ENCODE results near the gene CALML6.
"Not testable (repeated sequence)": the region's sequence is repeated elsewhere in the genome, so short reads cannot be mapped to it uniquely, and the experiment has no call there.

Gene CALML6

DNA sequence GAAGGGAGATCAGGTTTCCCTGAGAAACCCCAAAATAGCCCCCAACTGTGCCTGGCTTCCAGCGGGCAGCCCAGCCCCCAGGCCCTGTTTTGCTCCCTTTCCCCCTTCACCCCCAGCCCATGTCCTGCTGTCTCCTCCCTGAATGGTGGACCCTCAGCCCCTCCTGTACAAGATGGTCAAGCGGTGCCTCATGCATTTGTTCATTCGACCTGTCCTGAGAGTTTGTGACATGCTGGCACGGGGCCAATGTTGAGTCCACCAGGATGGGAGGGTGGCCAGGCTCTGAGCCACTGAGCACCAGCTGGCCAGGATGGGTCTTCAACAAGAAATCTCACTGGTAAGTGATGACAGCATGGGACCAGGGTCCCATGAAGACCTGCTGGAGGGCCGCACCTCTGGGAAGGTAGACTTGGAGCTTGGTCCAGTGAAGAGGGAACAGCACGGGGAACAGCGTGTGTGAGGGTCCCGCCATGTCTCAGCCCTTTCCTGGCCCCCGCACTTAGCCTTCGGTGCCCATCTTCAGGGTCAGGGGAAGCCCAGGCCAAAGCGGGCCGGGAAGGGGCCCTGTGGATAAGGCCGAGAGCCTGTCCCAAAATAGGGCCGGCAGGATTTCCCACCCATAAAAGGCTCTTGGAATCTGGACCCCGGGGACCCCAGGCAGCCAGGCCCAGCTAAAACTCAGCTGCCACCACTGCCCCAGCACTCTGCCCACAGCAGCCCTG lies at the start of gene CALML6:
CALML6 (plus strand) TSS at position 290 of the 722 bp plus-strand sequence; CDS start at position 311, 21 bp downstream.
- peak in 1 of 2 experiments; percentile 43 for DNase-seq

DNA sequence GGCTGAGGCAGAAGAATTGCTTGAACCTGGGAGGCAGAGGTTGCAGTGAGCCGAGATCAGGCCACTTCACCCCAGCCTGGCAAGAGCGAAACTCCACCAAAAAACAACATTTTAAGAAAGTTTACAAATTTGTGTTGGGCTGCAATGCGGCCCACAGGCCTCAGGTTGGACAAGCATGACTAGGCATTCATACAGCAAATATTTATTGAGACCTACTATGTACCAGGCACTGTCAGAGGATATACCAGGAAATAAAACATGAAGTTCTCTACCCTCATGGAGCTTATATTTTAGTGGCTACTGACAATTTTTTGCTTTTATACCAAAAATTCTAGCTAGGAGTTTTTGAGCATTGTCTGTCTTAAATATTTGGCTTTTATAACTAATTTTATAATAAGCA lies 47.9 kb upstream of the CALML6 start:
- DNase-seq: no peak

GRCh38 chr1:1869469-1869868 lies 45.6 kb upstream of the CALML6 start:
- no peak for DNase-seq

- DNase-seq: no peak
Measured at GRCh38 chr1:1872329-1872994, 42.6 kb upstream of the CALML6 start.

- no peak for DNase-seq
Measured at GRCh38 chr1:1873186-1873585, 41.9 kb upstream of the CALML6 start.

- DNase-seq: no peak
Measured at GRCh38 chr1:1874901-1875300, 40.2 kb upstream of the CALML6 start.

GRCh38 chr1:1875932-1876331 lies 39.1 kb upstream of the CALML6 start:
- DNase-seq: no peak

- no peak for DNase-seq
Measured at GRCh38 chr1:1876335-1876930, 38.6 kb upstream of the CALML6 start.

DNA sequence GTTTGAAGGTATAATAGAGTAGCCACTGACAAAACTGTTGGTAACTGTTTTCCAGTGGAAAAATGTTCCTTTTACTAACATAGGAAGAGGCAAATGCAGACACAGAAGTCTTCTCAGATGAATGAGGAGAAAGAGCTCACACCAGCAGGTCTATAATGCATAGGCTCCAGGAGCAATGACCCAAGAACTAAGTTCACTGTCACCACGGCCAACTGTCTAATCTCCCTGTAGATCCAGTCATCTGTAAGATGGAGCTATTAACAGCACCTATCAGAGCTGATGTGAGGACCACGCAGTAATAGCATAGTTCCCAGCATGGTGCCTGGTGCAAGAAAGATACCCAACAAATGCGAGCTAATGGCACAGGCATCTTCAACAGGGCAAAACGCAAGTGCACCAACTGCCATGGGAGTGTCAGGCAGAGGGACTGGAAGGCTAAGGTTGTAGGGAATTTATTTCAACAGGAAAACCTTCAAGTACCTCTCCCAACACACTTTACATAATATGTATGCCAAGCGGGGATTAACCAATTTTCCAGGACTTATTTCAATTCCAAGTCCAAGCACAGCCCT lies 37.1 kb upstream of the CALML6 start:
- no peak for DNase-seq

- no peak for DNase-seq
Measured at GRCh38 chr1:1879942-1880341, 35.1 kb upstream of the CALML6 start.

- DNase-seq: no peak
Measured at GRCh38 chr1:1880617-1881312, 34.3 kb upstream of the CALML6 start.

DNA sequence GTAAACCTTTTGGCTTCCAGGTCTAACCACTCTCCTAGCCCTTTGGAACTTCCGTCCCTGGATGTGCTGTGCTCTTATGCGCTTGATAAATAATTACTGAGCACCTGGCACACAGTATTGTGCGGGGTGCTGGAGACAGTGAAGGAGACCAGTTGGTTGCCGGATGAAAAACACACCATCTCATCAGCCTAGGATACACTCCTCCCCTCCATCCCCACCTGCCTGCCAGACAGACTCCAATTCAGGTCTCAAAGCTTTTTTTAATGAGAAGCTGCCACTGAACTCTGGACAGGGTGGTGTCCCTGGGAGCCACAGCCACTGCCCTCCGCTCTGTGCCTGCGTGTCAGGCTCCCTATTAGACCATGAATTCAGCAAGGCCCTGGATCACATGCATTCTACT lies 33.3 kb upstream of the CALML6 start:
- no peak for DNase-seq

DNA sequence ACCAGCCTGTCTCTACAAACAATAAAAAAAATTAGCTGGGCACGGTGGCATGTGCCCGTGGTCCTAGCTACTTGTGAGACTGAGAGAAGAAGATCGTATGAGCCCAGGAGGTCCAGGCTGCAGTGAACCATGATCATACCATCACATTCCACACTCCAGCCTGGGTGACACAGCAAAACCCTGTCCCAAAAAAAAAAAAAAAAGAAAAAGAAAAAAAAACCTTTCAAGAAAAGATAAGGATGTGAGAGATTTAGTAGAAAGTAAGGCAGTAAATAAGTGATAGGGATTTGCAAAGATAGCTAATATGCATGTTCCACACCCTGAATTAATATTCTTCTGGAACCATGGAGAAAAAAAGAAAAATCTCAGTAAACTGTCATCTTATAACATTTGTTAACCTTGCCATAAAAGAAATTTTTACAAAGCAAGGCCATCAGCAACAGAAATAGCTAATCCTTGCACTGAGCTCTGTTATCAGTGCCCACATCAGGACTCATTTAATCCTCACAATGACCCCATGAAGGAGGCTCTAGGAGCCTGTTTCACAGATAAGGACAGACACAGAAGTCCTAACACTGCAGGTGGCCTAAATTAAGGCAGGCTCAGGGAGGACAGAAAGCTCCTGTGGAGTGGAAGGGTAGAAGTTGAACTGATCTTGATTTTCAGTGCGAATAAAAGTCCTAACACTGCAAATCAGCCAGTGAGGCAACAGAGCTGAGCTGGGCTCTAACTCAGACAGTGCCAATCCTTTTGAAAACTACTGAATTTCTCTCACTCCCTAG lies 31.8 kb upstream of the CALML6 start:
- DNase-seq: no peak

DNA sequence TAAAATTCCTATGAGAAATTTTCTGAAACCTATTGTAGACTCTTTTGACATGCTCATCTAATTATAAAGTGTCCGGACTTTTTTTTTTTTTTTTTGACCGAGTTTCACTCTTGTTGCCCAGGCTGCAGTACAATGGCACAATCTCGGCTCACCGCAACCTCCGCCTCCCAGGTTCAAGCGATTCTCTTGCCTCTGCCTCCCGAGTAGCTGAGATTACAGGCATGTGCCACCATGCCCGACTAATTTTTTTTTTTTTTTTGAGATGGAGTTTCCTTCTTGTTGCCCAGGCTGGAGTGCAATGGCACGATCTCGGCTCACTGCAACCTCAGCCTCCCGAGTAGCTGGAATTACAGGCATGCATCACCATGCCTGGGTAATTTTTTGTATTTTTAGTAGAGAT lies 31.2 kb upstream of the CALML6 start:
- not testable (repeated sequence) for DNase-seq

DNA sequence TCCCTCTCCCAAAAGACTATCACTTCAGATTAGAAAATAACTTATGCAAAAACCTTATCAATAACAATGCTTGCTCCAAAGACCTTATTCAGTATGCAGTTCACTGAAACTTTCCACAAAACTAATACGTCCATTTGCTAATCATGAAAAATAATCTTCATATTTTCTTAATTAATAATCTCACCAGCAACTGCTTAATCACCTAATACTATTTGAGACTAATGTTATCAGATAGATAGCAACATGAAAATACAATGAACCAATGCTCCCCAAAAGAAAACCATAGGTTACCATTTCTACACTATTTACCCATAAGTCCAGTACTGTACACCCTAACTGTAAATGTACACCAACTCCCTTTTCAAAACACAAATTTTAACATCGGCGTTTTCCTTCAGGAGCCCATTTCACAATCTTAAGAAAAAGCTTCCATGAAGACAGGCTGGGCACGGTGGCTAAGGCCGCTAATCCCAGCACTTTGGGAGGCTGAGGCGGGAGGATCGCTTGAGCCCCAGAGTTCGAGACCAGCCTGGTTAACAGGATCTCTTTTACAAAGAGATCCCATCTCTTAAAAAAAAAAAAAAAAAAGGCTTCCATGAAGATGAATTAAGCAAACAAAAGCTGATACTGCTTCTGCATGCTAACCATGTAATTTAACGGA lies 25.8 kb upstream of the CALML6 start:
- no peak for DNase-seq

GRCh38 chr1:1889847-1890505 lies 25.1 kb upstream of the CALML6 start:
- DNase-seq: peak in 1 of 2 experiments; percentile 12

GRCh38 chr1:1890506-1891348 lies 24.3 kb upstream of the CALML6 start, which contains the start of gene GNB1:
Gene GNB1, minus strand, starts transcription at chr1:1891087. Its CDS starts 65,634 bp downstream, at chr1:1825453.
- DNase-seq: peak; percentile 71 to 77

GRCh38 chr1:1891349-1892078 lies 23.5 kb upstream of the CALML6 start:
- peak; percentile 45 to 75 for DNase-seq

DNA sequence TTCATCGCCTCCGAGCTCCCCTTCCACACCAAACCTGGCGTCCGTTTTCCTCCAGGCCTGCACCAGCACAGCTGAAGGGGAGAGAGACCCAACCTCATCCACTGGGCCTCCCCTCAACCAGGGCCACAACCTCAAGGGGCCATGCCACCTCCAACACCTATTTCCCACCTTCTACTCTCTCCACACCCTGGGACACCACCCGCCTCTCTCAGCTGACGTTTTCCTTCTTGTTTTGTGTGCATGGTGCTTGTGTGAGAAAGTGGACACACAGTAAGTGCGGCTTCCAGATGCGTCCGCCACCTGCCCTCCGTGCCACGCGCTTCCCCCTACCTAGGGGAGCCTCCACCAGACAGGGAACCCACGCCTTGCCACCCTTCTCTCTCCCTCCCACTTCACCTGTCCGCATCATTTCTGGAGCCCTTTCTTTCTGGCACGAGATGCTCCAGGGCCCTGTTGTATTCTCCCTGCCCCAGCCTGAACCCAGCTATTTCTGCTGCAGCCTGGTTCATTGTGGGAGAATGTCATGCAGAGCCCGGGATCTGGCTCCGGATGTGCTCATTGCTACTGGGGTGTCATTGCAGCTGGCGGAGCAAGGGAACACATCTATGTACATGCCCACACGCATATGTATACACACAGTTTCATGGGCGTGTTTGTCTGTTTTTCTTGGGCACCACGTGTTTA lies 22.8 kb upstream of the CALML6 start:
- DNase-seq: no peak

Data from SHP77 (cell line).